Measurements from ENCODE around the gene AGBL4. TPM values are rescaled to one million over a fixed set of nuclear protein-coding genes. Genes with fewer than 3 reads are reported as not detected.

The AGBL4 gene
- total RNA-seq, 1 donor from 2014 or later: 3.1 TPM

DNA sequence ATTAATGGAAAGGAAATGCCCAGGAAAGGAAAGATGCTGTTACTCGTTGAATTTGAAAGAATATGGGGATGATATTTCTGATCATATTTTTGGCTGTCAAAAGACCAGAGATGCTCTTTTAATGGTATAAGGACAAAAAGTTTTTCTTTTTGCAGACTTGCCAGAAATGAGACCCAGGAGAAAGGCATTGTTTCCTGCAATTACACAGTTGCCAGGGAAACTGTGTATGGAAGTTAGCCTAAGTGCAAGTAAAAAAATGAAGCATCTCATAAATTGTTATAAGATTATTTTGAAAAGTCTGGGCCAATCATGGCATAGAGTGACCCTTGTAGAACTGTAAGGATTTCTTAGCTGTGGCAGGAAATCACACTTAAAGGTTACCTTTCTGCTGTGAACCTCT lies 1091.4 kb downstream of the AGBL4 start:
- Mint-ChIP-seq H3K27me3 (no peaks in the 10 kb centered on the region), H3K4me1 (ENCODE audit: low read depth) (no peaks in the 10 kb centered on the region), H3K27ac (no peak overlapping the region), H3K36me3 (ENCODE audit: insufficient read depth) (no peaks in the 10 kb centered on the region), H3K9me3 (ENCODE audit: low read depth) (peaks cover 4% of the 10 kb centered on the region), H3K4me3 (ENCODE audit: low read depth) (no peak overlapping the region)
- TF ChIP-seq CTCF (IDR thresholded peaks at IDR 0.05; ENCODE audit: unreplicated experiment): no peak
- no peak for DNase-seq (ENCODE audit: low spot score, unreplicated experiment)

DNA sequence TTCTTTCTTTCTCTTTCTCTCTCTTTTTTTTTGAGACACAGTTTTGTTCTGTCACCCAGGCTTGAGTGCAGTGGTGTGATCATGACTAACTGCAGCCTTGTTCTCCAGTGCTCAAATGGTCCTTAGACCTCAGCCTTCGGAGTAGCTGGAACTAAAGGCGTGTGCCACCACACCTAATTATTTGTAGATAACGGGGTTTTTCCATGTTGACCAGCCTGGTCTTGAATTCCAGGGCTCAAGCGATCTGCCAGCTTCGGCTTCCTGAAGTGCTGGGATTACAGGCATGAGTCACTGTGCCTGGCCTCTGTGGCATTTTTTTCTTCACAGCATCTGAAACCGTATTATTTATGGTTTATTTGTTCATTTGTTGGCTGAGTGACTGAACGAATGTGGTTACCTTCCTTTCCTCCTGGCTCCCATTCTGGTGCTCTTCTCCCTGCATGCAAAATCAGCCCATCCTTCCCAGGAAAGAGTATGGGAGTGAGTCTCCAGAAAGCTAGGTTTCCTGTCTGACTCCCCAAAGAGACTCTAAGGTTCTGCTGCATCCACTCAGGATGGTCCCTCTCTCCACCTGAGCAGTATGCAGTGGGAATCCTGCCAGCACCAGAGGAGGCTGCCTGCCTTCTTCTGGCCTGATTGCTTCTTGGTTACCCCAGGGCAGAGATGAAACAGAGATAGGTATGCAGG lies 1092.1 kb downstream of the AGBL4 start:
- H3K9me3 Mint-ChIP-seq (ENCODE audit: low read depth): peaks cover 4% of the 10 kb centered on the region

DNA sequence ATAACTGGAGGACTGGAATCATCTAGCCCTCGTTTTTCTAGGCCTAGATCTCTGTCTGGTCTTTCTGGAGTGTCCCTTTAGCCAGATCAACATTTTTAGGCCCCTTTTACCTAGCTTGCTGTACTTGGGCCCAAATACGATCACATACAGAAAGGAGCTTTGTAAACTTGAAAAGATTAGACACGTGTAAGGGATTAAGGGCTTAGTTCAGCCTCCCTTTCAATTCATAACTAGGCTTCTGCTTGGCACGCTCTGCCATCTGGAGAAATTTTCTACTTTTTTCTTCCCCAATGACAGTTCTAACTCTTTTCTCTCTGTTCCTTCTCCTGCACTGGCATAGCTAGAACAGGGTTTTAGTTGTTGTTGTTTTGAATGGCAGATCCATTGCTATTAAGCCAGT lies 1093.7 kb downstream of the AGBL4 start:
- no peak for TF ChIP-seq CTCF (IDR thresholded peaks at IDR 0.05; ENCODE audit: unreplicated experiment)
- Mint-ChIP-seq H3K9me3 (ENCODE audit: low read depth) (peaks cover 6% of the 10 kb centered on the region), H3K4me3 (ENCODE audit: low read depth) (no peak overlapping the region), H3K36me3 (ENCODE audit: insufficient read depth) (no peaks in the 10 kb centered on the region), H3K27ac (no peak overlapping the region), H3K4me1 (ENCODE audit: low read depth) (no peaks in the 10 kb centered on the region), H3K27me3 (no peaks in the 10 kb centered on the region)
- no peak for DNase-seq (ENCODE audit: low spot score, unreplicated experiment)

More for the DNA sequence above, 1092.1 kb downstream of the AGBL4 start:
- Mint-ChIP-seq H3K4me1 (ENCODE audit: low read depth) (no peaks in the 10 kb centered on the region), H3K27ac (no peak overlapping the region), H3K4me3 (ENCODE audit: low read depth) (no peak overlapping the region), H3K27me3 (no peaks in the 10 kb centered on the region), H3K36me3 (ENCODE audit: insufficient read depth) (no peaks in the 10 kb centered on the region)
- no peak for TF ChIP-seq CTCF (IDR thresholded peaks at IDR 0.05; ENCODE audit: unreplicated experiment)
- DNase-seq (ENCODE audit: low spot score, unreplicated experiment): no peak

DNA sequence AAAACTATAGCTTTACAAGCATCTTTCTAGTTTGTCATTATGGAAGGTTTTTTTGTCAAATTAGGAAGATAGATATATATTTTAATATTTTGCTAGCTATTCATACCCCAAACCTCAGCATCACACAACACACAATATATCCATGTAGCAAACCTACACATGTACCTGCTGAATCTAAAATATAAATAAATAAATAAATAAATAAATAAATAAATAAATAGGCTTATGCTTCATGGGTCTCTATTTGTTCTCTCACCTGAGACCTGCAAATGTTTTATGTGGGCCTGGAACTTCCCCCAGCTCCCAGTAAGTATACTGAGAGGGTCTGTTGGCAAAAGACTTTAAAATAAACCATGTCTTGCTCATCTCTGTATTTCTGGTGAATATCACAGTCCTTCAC lies 1099.7 kb downstream of the AGBL4 start:
- DNase-seq (ENCODE audit: low spot score, unreplicated experiment): no peak
- H3K4me3 Mint-ChIP-seq (ENCODE audit: low read depth): no peak overlapping the region
- H3K36me3 Mint-ChIP-seq (ENCODE audit: insufficient read depth): no peaks in the 10 kb centered on the region
- no peak overlapping the region for H3K27ac Mint-ChIP-seq
- no peak for TF ChIP-seq CTCF (IDR thresholded peaks at IDR 0.05; ENCODE audit: unreplicated experiment)
- peaks cover 11% of the 10 kb centered on the region for H3K4me1 Mint-ChIP-seq (ENCODE audit: low read depth)
- no peaks in the 10 kb centered on the region for H3K27me3 Mint-ChIP-seq
- H3K9me3 Mint-ChIP-seq (ENCODE audit: low read depth): peaks cover 2% of the 10 kb centered on the region

GRCh38 chr1:48923116-48923515 lies 1100.6 kb downstream of the AGBL4 start:
- no peak for TF ChIP-seq CTCF (IDR thresholded peaks at IDR 0.05; ENCODE audit: unreplicated experiment)
- no peak overlapping the region for H3K4me3 Mint-ChIP-seq (ENCODE audit: low read depth)
- H3K4me1 Mint-ChIP-seq (ENCODE audit: low read depth): peaks cover 11% of the 10 kb centered on the region
- no peak for DNase-seq (ENCODE audit: low spot score, unreplicated experiment)
- H3K36me3 Mint-ChIP-seq (ENCODE audit: insufficient read depth): no peaks in the 10 kb centered on the region
- no peaks in the 10 kb centered on the region for H3K27me3 Mint-ChIP-seq
- peak overlapping the region; percentile 46 for H3K27ac Mint-ChIP-seq
- H3K9me3 Mint-ChIP-seq (ENCODE audit: low read depth): peaks cover 2% of the 10 kb centered on the region
